Colonic mucosa (tissue), 4 donors: ENCODE data around the gene NCAPD3. TPM values are rescaled to one million over a fixed set of nuclear protein-coding genes. Genes with fewer than 3 reads are reported as not detected.

Source experiments
- DNase-seq: peaks from one replicate; pipeline ENCODE4 v3.0.0-alpha.2; 2020
- H3K27ac ChIP-seq: fragments of 200-600 bp; one replicate; pipeline ENCODE4 v1.8.0; 2021
- H3K27me3 ChIP-seq: fragments of 200-600 bp; one replicate; pipeline ENCODE4 v1.8.0; 2021
- H3K36me3 ChIP-seq: fragments of 200-600 bp; one replicate; pipeline ENCODE4 v1.8.0; 2021
- H3K4me1 ChIP-seq: fragments of 200-600 bp; one replicate; pipeline ENCODE4 v1.8.0; 2021; ENCODE audit warnings: mild to moderate bottlenecking
- H3K4me3 ChIP-seq: fragments of 200-600 bp; one replicate; pipeline ENCODE4 v1.8.0; 2021
- H3K9ac ChIP-seq, 2 donors: one replicate each; pipeline ENCODE4 v1.7.0; 2013; ENCODE audit warnings: control low read depth in 2 of 2, low read depth in 2 of 2, low read length in 2 of 2
- H3K9me3 ChIP-seq: fragments of 200-600 bp; one replicate; pipeline ENCODE4 v1.8.0; 2021
- CTCF ChIP-seq: fragments of 200-600 bp; IDR thresholded peaks from one replicate; pipeline ENCODE4 v1.8.0; 2022; ENCODE audit warnings: antibody characterized with exemption, mild to moderate bottlenecking
- intact Hi-C: fragments of 100-400 bp; cut with DNase I; formaldehyde crosslinking; loops from one replicate; pipeline ENCODE4 v1.14.1; 2022
- total RNA-seq, 2 donors: library from RNA; stranded (reverse); fragmentation: NEBNext Ultra II Directional in 1 of 2; extraction: Animal tissue kit (Norgen Biotek cat#: 25700) in 1 of 2; gene quantifications; one replicate each; pipeline ENCODE4 v1.2.1, GENCODE V29; 2021
- donor health status: healthy.
- donor health status: DM: no; HTN: no; CAD: no.
- donor health status: DM: no; HTN: no; CAD: no.

Gene NCAPD3
- total RNA-seq, 2 donors from 2014 or later = 12.9 to 45.0 TPM

- no peak for TF ChIP-seq CTCF
- intact Hi-C loops = no loop called here
- Histone ChIP-seq H3K9me3 (no peaks in the 10 kb centered on the region), H3K27ac (no peak overlapping the region), H3K4me3 (no peak overlapping the region), H3K36me3 (no peaks in the 10 kb centered on the region), H3K4me1 (peaks cover 7% of the 10 kb centered on the region), H3K27me3 (no peaks in the 10 kb centered on the region), H3K9ac (no peak overlapping the region)
- no peak for DNase-seq
Measured at GRCh38 chr11:134229126-134229790, 5.5 kb upstream of the NCAPD3 start.

- H3K36me3 ChIP-seq = no peaks in the 10 kb centered on the region
- no peak for TF ChIP-seq CTCF
- DNase-seq = no peak
- H3K4me1 ChIP-seq = peaks cover 7% of the 10 kb centered on the region
- H3K9me3 ChIP-seq = no peaks in the 10 kb centered on the region
- H3K9ac ChIP-seq = no peak overlapping the region
- no peak overlapping the region for H3K4me3 ChIP-seq
- H3K27ac ChIP-seq = no peak overlapping the region
- intact Hi-C loops = no loop called here
- no peaks in the 10 kb centered on the region for H3K27me3 ChIP-seq
Measured at GRCh38 chr11:134228625-134229024, 4.9 kb upstream of the NCAPD3 start.

- no peak overlapping the region for H3K27ac ChIP-seq
- DNase-seq = no peak
- H3K9ac ChIP-seq = no peak overlapping the region
- no peaks in the 10 kb centered on the region for H3K9me3 ChIP-seq
- H3K36me3 ChIP-seq = no peaks in the 10 kb centered on the region
- TF ChIP-seq CTCF = no peak
- H3K27me3 ChIP-seq = no peaks in the 10 kb centered on the region
- intact Hi-C loops = no loop called here
- H3K4me3 ChIP-seq = no peak overlapping the region
- peaks cover 14% of the 10 kb centered on the region for H3K4me1 ChIP-seq
Measured at GRCh38 chr11:134226806-134227325, 3.1 kb upstream of the NCAPD3 start.

- TF ChIP-seq CTCF = no peak
- peak overlapping the region; percentile 81 for H3K4me3 ChIP-seq
- H3K9ac ChIP-seq = peak overlapping the region; percentile 89 to 95
- peak; percentile 63 for DNase-seq
- intact Hi-C loops = no loop called here
- H3K4me1 ChIP-seq = peaks cover 14% of the 10 kb centered on the region
- H3K36me3 ChIP-seq = no peaks in the 10 kb centered on the region
- no peaks in the 10 kb centered on the region for H3K9me3 ChIP-seq
- no peaks in the 10 kb centered on the region for H3K27me3 ChIP-seq
- H3K27ac ChIP-seq = peak overlapping the region; percentile 91
Measured at GRCh38 chr11:134224710-134225664, 1.2 kb upstream of the NCAPD3 start.

- Histone ChIP-seq H3K27me3 (no peaks in the 10 kb centered on the region), H3K27ac (no peak overlapping the region), H3K9me3 (no peaks in the 10 kb centered on the region), H3K36me3 (no peaks in the 10 kb centered on the region), H3K4me1 (peaks cover 14% of the 10 kb centered on the region), H3K9ac (peak overlapping the region in 1 of 2 donors; percentile 95), H3K4me3 (peak overlapping the region; percentile 81)
- peak; percentile 25 for DNase-seq
- intact Hi-C loops = no loop called here
- no peak for TF ChIP-seq CTCF
Measured at GRCh38 chr11:134223121-134223520, 646 bp downstream of the NCAPD3 start.
